Measurements from ENCODE around the gene NRIP1.

Gene NRIP1

GRCh38 chr21:15065392-15066122 is 757 bp upstream of the NRIP1 start:
- no peak for DNase-seq

GRCh38 chr21:15063814-15064575 is 805 bp downstream of the NRIP1 start:
- DNase-seq, result no peak

- no peak for DNase-seq
Observed at GRCh38 chr21:15063081-15063813, 1.6 kb downstream of the NRIP1 start.

GRCh38 chr21:15062606-15062965 is 2.2 kb downstream of the NRIP1 start:
- DNase-seq, result no peak

- no peak for DNase-seq
Observed at GRCh38 chr21:15061747-15062605, 2.8 kb downstream of the NRIP1 start.

GRCh38 chr21:15061279-15061678 is 3.5 kb downstream of the NRIP1 start:
- no peak for DNase-seq

- DNase-seq, result no peak
Observed at GRCh38 chr21:15060543-15061175, 4.1 kb downstream of the NRIP1 start.

GRCh38 chr21:15059397-15059796 is 5.4 kb downstream of the NRIP1 start:
- no peak for DNase-seq

GRCh38 chr21:15058854-15059263 is 5.9 kb downstream of the NRIP1 start:
- DNase-seq, result no peak

GRCh38 chr21:15057285-15057684 is 7.5 kb downstream of the NRIP1 start:
- no peak for DNase-seq

- DNase-seq, result no peak
Observed at GRCh38 chr21:15054606-15055239, 10.1 kb downstream of the NRIP1 start.

GRCh38 chr21:15054089-15054488 is 10.7 kb downstream of the NRIP1 start:
- no peak for DNase-seq

GRCh38 chr21:15053500-15053899 is 11.3 kb downstream of the NRIP1 start:
- DNase-seq, result no peak

GRCh38 chr21:15052459-15052763 is 12.4 kb downstream of the NRIP1 start:
- no peak for DNase-seq

GRCh38 chr21:15051644-15052458 is 12.9 kb downstream of the NRIP1 start:
- DNase-seq, result no peak

- no peak for DNase-seq
Observed at GRCh38 chr21:15050568-15051377, 14.0 kb downstream of the NRIP1 start.

- no peak for DNase-seq
Observed at GRCh38 chr21:15045017-15045416, 19.8 kb downstream of the NRIP1 start.

GRCh38 chr21:15042531-15042930 is 22.3 kb downstream of the NRIP1 start:
- no peak for DNase-seq

GRCh38 chr21:15039607-15040299 is 25.0 kb downstream of the NRIP1 start:
- DNase-seq, result no peak

- DNase-seq, result no peak
Observed at GRCh38 chr21:15037900-15038293, 26.9 kb downstream of the NRIP1 start.

Data from NCI-H510A (cell line).